ENCODE results near the gene TSPO2.
A peak's percentile ranks its signal among the peaks of the same experiment; 100 is the strongest.

Gene TSPO2

DNA sequence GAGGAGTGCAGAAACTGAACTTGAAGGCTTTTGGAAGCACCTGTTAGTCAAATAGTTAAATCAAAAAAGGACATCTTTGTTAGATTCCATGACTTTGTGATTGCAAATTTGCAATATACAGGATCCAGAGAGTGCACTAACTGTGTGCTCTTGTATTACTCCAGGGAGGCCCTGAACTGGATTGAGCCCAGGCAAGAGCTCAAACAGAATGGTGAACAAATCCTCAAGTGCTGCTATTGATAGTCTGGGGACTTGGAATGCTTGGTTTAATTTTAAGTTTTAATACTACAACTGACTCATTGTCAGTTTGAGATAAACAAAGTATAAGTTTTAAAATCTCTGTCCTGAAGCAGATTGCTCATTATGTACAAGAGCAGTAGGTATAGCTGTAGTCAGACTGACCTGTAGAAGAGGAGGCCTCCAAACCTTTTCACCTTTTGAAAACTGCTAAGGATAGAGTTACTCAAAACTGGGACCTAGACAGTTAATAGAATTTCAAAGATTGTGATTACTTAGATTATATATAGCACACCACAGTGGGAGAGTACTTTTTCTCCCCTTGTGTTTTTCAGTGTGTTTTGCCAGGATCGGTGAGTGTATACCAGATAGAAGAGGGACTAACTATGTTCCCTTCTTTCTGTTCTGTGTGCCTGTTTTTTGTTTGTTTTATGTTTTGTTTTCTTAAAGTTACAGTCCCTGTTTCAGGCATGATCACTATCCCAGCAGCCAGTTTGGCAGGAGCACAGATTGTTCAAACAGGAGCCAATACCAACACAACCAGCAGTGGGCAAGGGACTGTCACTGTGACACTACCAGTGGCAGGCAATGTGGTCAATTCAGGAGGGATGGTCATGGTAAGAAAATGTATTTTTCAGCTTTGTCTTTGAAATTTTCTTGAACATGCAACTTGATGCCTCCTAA, 48.8 kb downstream of the TSPO2 start:
- no peaks in the 10 kb centered on the region for H3F3A ChIP-seq (ENCODE audit: insufficient read depth, low read length)
- H3K27ac ChIP-seq (ENCODE audit: low read depth, low read length, poor library complexity, severe bottlenecking): no peak overlapping the region
- TF ChIP-seq CTCF (IDR thresholded peaks at IDR 0.05; ENCODE audit: low read length) (no peak), EZH2 (IDR thresholded peaks at IDR 0.05; ENCODE audit: borderline replicate concordance, low read length) (no peak)
- H4K20me1 ChIP-seq (ENCODE audit: insufficient read depth, low read length): peaks cover 3% of the 10 kb centered on the region; the same call in 1 of the 2 replicates
- H3K9me3 ChIP-seq (ENCODE audit: low read length): no peaks in the 10 kb centered on the region
- H3K4me1 ChIP-seq (ENCODE audit: insufficient read depth, low read length, severe bottlenecking): no peaks in the 10 kb centered on the region
- H3K36me3 ChIP-seq (ENCODE audit: insufficient read depth, low read length): peaks cover 93% of the 10 kb centered on the region
- H3K4me3 ChIP-seq (ENCODE audit: low read depth, low read length, poor library complexity, severe bottlenecking): no peak overlapping the region
- no peaks in the 10 kb centered on the region for H3K9me2 ChIP-seq (ENCODE audit: low read depth, low read length)
- H3K9ac ChIP-seq (ENCODE audit: low read length): no peak overlapping the region
- H2AFZ ChIP-seq (ENCODE audit: low read length): no peak overlapping the region
- no peaks in the 10 kb centered on the region for H3K27me3 ChIP-seq (ENCODE audit: insufficient read depth, low read length)
- no peak overlapping the region for H3K4me2 ChIP-seq (ENCODE audit: low read length)
- H3K79me2 ChIP-seq (ENCODE audit: insufficient read depth, low read length): no peaks in the 10 kb centered on the region

DNA sequence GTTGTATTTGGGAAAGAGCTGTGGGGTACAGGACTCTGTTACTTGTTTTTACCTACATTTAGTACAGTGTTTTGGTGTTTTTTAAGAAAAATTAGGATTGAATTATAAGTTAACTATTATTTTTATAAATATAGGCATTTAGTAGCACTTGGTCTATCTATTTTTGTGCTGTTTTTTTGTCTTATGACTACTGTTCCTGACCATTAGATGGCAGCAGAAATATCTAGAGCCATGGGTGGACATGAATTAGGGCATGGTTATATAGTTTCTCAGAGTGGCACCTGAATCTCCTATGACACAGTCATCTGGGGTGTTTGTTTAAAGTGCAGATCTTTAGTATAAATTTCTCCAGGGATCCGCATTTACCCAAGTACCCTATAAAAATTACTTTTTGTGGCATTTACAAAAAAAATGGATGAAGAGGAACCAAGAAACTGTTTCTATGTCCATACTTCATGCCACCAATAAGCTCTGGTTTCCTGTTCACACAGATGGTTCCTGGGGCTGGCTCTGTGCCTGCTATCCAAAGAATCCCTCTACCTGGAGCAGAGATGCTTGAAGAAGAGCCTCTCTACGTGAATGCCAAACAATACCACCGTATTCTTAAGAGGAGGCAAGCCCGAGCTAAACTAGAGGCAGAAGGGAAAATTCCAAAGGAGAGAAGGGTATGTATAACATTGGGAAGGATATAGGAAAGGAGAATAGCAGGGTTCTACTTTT, 50.3 kb downstream of the TSPO2 start:
- no peaks in the 10 kb centered on the region for H3K4me1 ChIP-seq (ENCODE audit: insufficient read depth, low read length, severe bottlenecking)
- H3K4me3 ChIP-seq (ENCODE audit: low read depth, low read length, poor library complexity, severe bottlenecking): no peak overlapping the region
- H3F3A ChIP-seq (ENCODE audit: insufficient read depth, low read length): no peaks in the 10 kb centered on the region
- TF ChIP-seq CTCF (IDR thresholded peaks at IDR 0.05; ENCODE audit: low read length) (peak; percentile 26), EZH2 (IDR thresholded peaks at IDR 0.05; ENCODE audit: borderline replicate concordance, low read length) (no peak)
- peaks cover 93% of the 10 kb centered on the region for H3K36me3 ChIP-seq (ENCODE audit: insufficient read depth, low read length)
- no peaks in the 10 kb centered on the region for H3K27me3 ChIP-seq (ENCODE audit: insufficient read depth, low read length)
- H3K27ac ChIP-seq (ENCODE audit: low read depth, low read length, poor library complexity, severe bottlenecking): no peak overlapping the region
- H3K9me2 ChIP-seq (ENCODE audit: low read depth, low read length): no peaks in the 10 kb centered on the region
- H3K79me2 ChIP-seq (ENCODE audit: insufficient read depth, low read length): no peaks in the 10 kb centered on the region
- no peak overlapping the region for H3K4me2 ChIP-seq (ENCODE audit: low read length)
- no peak overlapping the region for H2AFZ ChIP-seq (ENCODE audit: low read length)
- H3K9me3 ChIP-seq (ENCODE audit: low read length): no peaks in the 10 kb centered on the region
- no peak overlapping the region for H3K9ac ChIP-seq (ENCODE audit: low read length)
- H4K20me1 ChIP-seq (ENCODE audit: insufficient read depth, low read length): no peaks in the 10 kb centered on the region

DNA sequence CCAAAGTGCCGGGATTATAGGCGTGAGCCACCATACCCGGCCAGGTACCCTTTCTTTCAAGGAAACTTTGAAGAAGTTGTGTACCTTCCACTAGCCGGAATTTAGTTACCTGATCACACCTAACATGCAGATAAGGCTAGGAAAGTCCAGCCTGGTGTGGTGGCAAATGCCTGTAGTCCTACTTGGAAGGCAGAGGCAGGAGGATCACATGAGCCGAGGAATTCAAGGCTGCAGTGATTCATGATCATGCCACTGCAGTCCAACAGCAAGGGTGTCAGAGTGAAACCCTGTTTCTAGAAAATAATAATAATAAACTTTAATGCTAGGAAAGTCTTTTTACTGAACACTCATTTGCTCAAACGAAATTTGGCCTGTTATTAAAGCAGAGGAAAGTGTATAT, 51.5 kb downstream of the TSPO2 start:
- no peaks in the 10 kb centered on the region for H3K4me1 ChIP-seq (ENCODE audit: insufficient read depth, low read length, severe bottlenecking)
- H3K79me2 ChIP-seq (ENCODE audit: insufficient read depth, low read length): no peaks in the 10 kb centered on the region
- TF ChIP-seq EZH2 (IDR thresholded peaks at IDR 0.05; ENCODE audit: borderline replicate concordance, low read length) (no peak), CTCF (IDR thresholded peaks at IDR 0.05; ENCODE audit: low read length) (no peak)
- peaks cover 96% of the 10 kb centered on the region for H3K36me3 ChIP-seq (ENCODE audit: insufficient read depth, low read length)
- no peak overlapping the region for H3K4me2 ChIP-seq (ENCODE audit: low read length)
- no peak overlapping the region for H3K4me3 ChIP-seq (ENCODE audit: low read depth, low read length, poor library complexity, severe bottlenecking)
- H3K9me3 ChIP-seq (ENCODE audit: low read length): no peaks in the 10 kb centered on the region
- H2AFZ ChIP-seq (ENCODE audit: low read length): no peak overlapping the region
- no peak overlapping the region for H3K9ac ChIP-seq (ENCODE audit: low read length)
- no peaks in the 10 kb centered on the region for H3F3A ChIP-seq (ENCODE audit: insufficient read depth, low read length)
- H3K27me3 ChIP-seq (ENCODE audit: insufficient read depth, low read length): no peaks in the 10 kb centered on the region
- H3K9me2 ChIP-seq (ENCODE audit: low read depth, low read length): no peaks in the 10 kb centered on the region
- no peak overlapping the region for H3K27ac ChIP-seq (ENCODE audit: low read depth, low read length, poor library complexity, severe bottlenecking)
- H4K20me1 ChIP-seq (ENCODE audit: insufficient read depth, low read length): no peaks in the 10 kb centered on the region
